Ovary (tissue), 3 donors: ENCODE results near the gene TET1.

ENCODE experiments used
- EP300 ChIP-seq: sonication (generic); formaldehyde crosslinking; IDR thresholded peaks from one replicate; pipeline ENCODE4 v1.6.1; 2017; ENCODE audit warnings: antibody characterized with exemption
- POLR2A ChIP-seq: fragments of 450-650 bp; IDR thresholded peaks from one replicate; pipeline ENCODE4 v1.6.1; 2017; ENCODE audit warnings: antibody characterized with exemption, mild to moderate bottlenecking, moderate library complexity
- TF ChIP-seq, protein P1 (sequence below), 3 donors: fragments of 450-650 bp in 2 of 3; fragments of 200-600 bp in 1 of 3; IDR thresholded peaks; one replicate each; pipeline versions ENCODE4 v1.5.1 to v1.8.0; 2016 to 2022; ENCODE audit warnings: antibody characterized with exemption in 3 of 3, mild to moderate bottlenecking in 1 of 3
- donor health status: DM: no; HTN: no; CAD: no.

DNA sequence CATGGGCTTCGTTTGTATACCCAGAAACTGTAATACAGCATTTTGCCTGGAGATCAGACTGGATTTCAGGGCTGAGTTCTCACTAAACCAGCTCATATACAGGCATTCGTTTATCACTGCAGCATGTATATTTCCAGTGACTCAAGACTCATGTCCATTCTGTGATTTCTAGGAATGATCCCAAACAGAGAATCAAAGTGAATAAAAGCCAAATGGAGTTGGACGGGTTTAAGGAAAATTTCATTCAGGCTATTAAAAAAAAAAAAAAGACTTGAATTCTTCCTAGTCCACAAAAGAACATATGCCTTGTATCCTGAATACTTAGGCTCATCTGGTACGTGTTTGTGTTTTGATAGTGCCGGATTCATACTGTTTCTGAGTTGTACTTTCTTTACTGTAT, 46.8 kb downstream of the TET1 start:
- TF ChIP-seq, protein P1, sequence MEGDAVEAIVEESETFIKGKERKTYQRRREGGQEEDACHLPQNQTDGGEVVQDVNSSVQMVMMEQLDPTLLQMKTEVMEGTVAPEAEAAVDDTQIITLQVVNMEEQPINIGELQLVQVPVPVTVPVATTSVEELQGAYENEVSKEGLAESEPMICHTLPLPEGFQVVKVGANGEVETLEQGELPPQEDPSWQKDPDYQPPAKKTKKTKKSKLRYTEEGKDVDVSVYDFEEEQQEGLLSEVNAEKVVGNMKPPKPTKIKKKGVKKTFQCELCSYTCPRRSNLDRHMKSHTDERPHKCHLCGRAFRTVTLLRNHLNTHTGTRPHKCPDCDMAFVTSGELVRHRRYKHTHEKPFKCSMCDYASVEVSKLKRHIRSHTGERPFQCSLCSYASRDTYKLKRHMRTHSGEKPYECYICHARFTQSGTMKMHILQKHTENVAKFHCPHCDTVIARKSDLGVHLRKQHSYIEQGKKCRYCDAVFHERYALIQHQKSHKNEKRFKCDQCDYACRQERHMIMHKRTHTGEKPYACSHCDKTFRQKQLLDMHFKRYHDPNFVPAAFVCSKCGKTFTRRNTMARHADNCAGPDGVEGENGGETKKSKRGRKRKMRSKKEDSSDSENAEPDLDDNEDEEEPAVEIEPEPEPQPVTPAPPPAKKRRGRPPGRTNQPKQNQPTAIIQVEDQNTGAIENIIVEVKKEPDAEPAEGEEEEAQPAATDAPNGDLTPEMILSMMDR (IDR thresholded peaks at IDR 0.05), result no peak
- TF ChIP-seq EP300 (no peak), POLR2A (no peak)
